GM12864 (cell line): Measurements from ENCODE around the gene CFAP53.
"Not testable (repeated sequence)": the region's sequence is repeated elsewhere in the genome, so short reads cannot be mapped to it uniquely, and the experiment has no call there.

Source experiments
- DNase-seq: peaks from one replicate; pipeline ENCODE4 v3.0.0-alpha.2; 2011; ENCODE audit warnings: low read depth
- H3K4me3 ChIP-seq: 2 replicates; pipeline ENCODE4 v1.5.1; 2011; ENCODE audit warnings: mild to moderate bottlenecking, low read depth, low read length, control low read depth
- CTCF ChIP-seq: IDR thresholded peaks from 2 replicates; pipeline ENCODE4 v1.5.1; 2011; ENCODE audit warnings: low read depth, mild to moderate bottlenecking, moderate library complexity, low read length, control low read depth, inconsistent platforms; ENCODE audit errors: missing control alignments

The CFAP53 gene

GRCh38 chr18:50268022-50268747 is 1.9 kb upstream of the CFAP53 start:
- peak; percentile 75 for DNase-seq
- H3K4me3 ChIP-seq, result peak overlapping the region; percentile 34
- peak; percentile 86 for TF ChIP-seq CTCF

GRCh38 chr18:50262977-50263376 is 3.3 kb downstream of the CFAP53 start:
- no peak for TF ChIP-seq CTCF
- DNase-seq, result no peak
- no peak overlapping the region for H3K4me3 ChIP-seq

- H3K4me3 ChIP-seq, result no peak overlapping the region
- DNase-seq, result no peak
- TF ChIP-seq CTCF, result no peak
These were observed 15.4 kb downstream of the CFAP53 start for GRCh38 chr18:50250935-50251334.

GRCh38 chr18:50249576-50249975 is 16.7 kb downstream of the CFAP53 start:
- no peak overlapping the region for H3K4me3 ChIP-seq
- DNase-seq, result no peak
- no peak for TF ChIP-seq CTCF

GRCh38 chr18:50247561-50247960 is 18.7 kb downstream of the CFAP53 start:
- TF ChIP-seq CTCF, result no peak
- no peak for DNase-seq
- H3K4me3 ChIP-seq, result no peak overlapping the region

- not testable (repeated sequence) for H3K4me3 ChIP-seq, DNase-seq
These were observed 24.5 kb downstream of the CFAP53 start for GRCh38 chr18:50241768-50242167.

- no peak for TF ChIP-seq CTCF
- H3K4me3 ChIP-seq, result no peak overlapping the region
- no peak for DNase-seq
These were observed 26.2 kb downstream of the CFAP53 start for GRCh38 chr18:50240080-50240563.
